ENCODE results near the gene AP3M1.
A peak's percentile ranks its signal among the peaks of the same experiment; 100 is the strongest.

Gene AP3M1

GRCh38 chr10:74163319-74164068, 12.9 kb upstream of the AP3M1 start:
- no peak for DNase-seq (ENCODE audit: low read depth)
- TF ChIP-seq, protein P1, sequence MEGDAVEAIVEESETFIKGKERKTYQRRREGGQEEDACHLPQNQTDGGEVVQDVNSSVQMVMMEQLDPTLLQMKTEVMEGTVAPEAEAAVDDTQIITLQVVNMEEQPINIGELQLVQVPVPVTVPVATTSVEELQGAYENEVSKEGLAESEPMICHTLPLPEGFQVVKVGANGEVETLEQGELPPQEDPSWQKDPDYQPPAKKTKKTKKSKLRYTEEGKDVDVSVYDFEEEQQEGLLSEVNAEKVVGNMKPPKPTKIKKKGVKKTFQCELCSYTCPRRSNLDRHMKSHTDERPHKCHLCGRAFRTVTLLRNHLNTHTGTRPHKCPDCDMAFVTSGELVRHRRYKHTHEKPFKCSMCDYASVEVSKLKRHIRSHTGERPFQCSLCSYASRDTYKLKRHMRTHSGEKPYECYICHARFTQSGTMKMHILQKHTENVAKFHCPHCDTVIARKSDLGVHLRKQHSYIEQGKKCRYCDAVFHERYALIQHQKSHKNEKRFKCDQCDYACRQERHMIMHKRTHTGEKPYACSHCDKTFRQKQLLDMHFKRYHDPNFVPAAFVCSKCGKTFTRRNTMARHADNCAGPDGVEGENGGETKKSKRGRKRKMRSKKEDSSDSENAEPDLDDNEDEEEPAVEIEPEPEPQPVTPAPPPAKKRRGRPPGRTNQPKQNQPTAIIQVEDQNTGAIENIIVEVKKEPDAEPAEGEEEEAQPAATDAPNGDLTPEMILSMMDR (IDR thresholded peaks at IDR 0.05; ENCODE audit: low read depth, low read length, missing control alignments) = no peak
- H3K4me3 ChIP-seq (ENCODE audit: low read depth, low read length) = no peak overlapping the region

- TF ChIP-seq, protein P1 (IDR thresholded peaks at IDR 0.05; ENCODE audit: low read depth, low read length, missing control alignments) = no peak
- DNase-seq (ENCODE audit: low read depth) = no peak
Measured at GRCh38 chr10:74160013-74160412, 9.4 kb upstream of the AP3M1 start.

GRCh38 chr10:74156919-74157289, 6.3 kb upstream of the AP3M1 start:
- TF ChIP-seq, protein P1 (IDR thresholded peaks at IDR 0.05; ENCODE audit: low read depth, low read length, missing control alignments) = no peak
- H3K4me3 ChIP-seq (ENCODE audit: low read depth, low read length) = no peak overlapping the region
- DNase-seq (ENCODE audit: low read depth) = no peak

More at GRCh38 chr10:74160013-74160412, 9.4 kb upstream of the AP3M1 start:
- no peak overlapping the region for H3K4me3 ChIP-seq (ENCODE audit: low read depth, low read length)

DNA sequence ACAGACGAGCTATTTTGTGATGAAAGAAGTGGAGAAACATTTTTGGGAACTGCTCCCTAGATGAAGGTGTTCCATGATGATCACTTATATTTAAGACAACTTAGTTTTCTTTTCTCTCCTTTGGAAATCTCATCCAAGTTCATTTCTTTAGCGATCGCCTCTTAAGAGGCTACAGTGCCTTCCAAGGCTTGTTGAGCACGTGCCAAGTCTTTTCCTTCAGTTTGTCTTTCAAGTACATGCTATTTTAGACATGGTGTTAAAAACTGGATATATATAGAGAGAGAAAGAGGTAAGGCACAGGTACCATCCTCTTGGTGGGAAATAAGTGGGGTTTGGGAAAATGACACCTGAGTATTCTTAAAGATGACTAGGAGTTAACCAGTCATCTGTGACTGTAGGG, 3.0 kb upstream of the AP3M1 start:
- no peak for DNase-seq (ENCODE audit: low read depth)
- no peak overlapping the region; the same call in 1 of the 2 replicates for H3K4me3 ChIP-seq (ENCODE audit: low read depth, low read length)
- TF ChIP-seq, protein P1 (IDR thresholded peaks at IDR 0.05; ENCODE audit: low read depth, low read length, missing control alignments) = no peak

DNA sequence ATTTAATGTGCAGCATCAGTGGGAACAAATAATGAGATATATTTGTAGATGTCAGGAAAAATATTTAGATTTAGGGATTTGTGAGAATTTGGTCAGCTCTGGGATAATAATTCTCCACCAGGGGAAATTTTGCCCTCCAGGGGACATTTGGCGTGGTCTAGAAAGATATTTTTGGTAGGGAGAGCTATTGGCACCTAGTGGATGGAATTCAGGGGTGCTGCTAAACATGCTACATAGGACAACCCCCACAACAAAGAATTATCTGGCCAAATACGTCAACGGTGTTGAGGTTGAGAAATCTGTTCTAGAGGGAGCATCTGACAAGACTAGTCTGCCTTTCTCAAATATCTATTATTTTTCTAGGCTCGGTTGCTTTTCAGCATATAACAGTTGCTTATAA, 2.5 kb upstream of the AP3M1 start:
- H3K4me3 ChIP-seq (ENCODE audit: low read depth, low read length) = peak overlapping the region; percentile 92; the same call in 1 of the 2 replicates
- DNase-seq (ENCODE audit: low read depth) = no peak
- TF ChIP-seq, protein P1 (IDR thresholded peaks at IDR 0.05; ENCODE audit: low read depth, low read length, missing control alignments) = peak; percentile 16

DNA sequence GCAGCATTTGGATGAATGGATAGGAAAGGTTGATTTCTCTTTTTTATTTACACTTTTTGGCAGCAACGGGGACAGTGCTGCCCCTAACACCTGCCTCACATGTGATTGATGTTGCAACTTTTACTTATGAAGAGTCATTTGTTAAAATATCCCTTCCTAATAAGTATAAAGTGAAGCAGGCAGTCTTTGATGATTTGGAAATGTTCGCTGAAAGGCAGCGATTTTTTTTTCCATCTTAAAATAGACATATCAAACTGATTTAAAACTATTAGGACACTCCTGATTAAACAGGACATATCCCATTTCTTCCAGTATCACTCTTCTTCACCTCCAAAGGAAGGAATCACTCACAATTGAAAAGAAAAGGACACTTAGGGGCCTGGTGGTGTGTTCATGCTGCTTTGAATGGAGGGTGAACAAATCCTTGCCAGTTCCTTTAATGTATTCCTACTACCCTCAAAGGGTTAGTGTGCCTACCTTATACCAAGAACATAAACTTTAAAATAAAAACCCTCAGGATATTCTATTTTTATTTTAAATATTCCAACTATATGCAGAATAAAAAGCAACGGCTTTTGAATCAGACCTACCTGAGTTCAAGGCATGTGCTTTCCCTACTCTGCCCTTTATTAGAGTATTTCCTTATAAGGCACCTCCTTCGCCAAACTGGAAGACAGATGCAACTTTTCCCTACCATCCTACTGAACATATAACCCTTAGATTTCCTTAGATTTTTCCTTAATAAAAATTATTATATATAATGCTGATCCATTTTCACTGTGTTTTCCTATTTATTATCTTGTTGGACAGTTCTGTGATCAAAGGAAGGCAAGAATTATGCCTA, 1.5 kb upstream of the AP3M1 start:
- TF ChIP-seq, protein P1 (IDR thresholded peaks at IDR 0.05; ENCODE audit: low read depth, low read length, missing control alignments) = no peak
- no peak for DNase-seq (ENCODE audit: low read depth)
- peak overlapping the region; percentile 92 for H3K4me3 ChIP-seq (ENCODE audit: low read depth, low read length)

Measured in GM12864 (cell line).